Stimulated activated naive CD4-positive, alpha-beta T cell treated with Interleukin-2 at 50 U/mL for 16 hours (primary cell): ENCODE results near the gene CIITA.
"Not testable (repeated sequence)": the region's sequence is repeated elsewhere in the genome, so short reads cannot be mapped to it uniquely, and the experiment has no call there.

Experiments
- DNase-seq: peaks from one replicate; lab custom pipeline; 2025; lab: John Stamatoyannopoulos, UW

The CIITA gene

GRCh38 chr16:10876799-10877341 is at the start of gene CIITA:
TSS of gene CIITA (plus strand) at chr16:10877202. CDS start at chr16:10877331, 129 bp downstream.
- peak; percentile 20 for DNase-seq

- DNase-seq = no peak
Observed at GRCh38 chr16:10827691-10828341, 49.2 kb upstream of the CIITA start.

GRCh38 chr16:10828851-10829366 is 48.1 kb upstream of the CIITA start:
- no peak for DNase-seq

GRCh38 chr16:10829390-10830098 is 47.5 kb upstream of the CIITA start:
- DNase-seq = not testable (repeated sequence)

- not testable (repeated sequence) for DNase-seq
Observed at GRCh38 chr16:10830240-10830639, 46.8 kb upstream of the CIITA start.

GRCh38 chr16:10831894-10832886 is 44.8 kb upstream of the CIITA start:
- DNase-seq = no peak

- no peak for DNase-seq
Observed at GRCh38 chr16:10833271-10833670, 43.7 kb upstream of the CIITA start.

- DNase-seq = no peak
Observed at GRCh38 chr16:10834130-10834529, 42.9 kb upstream of the CIITA start.

- DNase-seq = no peak
Observed at GRCh38 chr16:10834766-10835165, 42.2 kb upstream of the CIITA start.

- DNase-seq = no peak
Observed at GRCh38 chr16:10835281-10835931, 41.6 kb upstream of the CIITA start.

- no peak for DNase-seq
Observed at GRCh38 chr16:10836174-10836853, 40.7 kb upstream of the CIITA start.

- DNase-seq = no peak
Observed at GRCh38 chr16:10838621-10839278, 38.3 kb upstream of the CIITA start.

GRCh38 chr16:10839279-10839666 is 37.7 kb upstream of the CIITA start:
- no peak for DNase-seq

GRCh38 chr16:10840703-10841102 is 36.3 kb upstream of the CIITA start:
- DNase-seq = no peak

GRCh38 chr16:10846213-10846998 is 30.6 kb upstream of the CIITA start:
- no peak for DNase-seq

- no peak for DNase-seq
Observed at GRCh38 chr16:10847176-10847575, 29.8 kb upstream of the CIITA start.

GRCh38 chr16:10849736-10850477 is 27.1 kb upstream of the CIITA start:
- DNase-seq = no peak

- DNase-seq = no peak
Observed at GRCh38 chr16:10850478-10850850, 26.5 kb upstream of the CIITA start.

GRCh38 chr16:10851512-10851911 is 25.5 kb upstream of the CIITA start:
- DNase-seq = no peak
